B cell (primary cell): ENCODE measurements around the gene EHD3. TPM values are rescaled to one million over a fixed set of nuclear protein-coding genes. Genes with fewer than 3 reads are reported as not detected.

Source experiments
- ATAC-seq: fragments of 200-7000 bp; cut with Tn5 transposase; one replicate; pipeline ENCODE4 v1.10.0; 2021; ENCODE audit warnings: low read depth, mild to moderate bottlenecking, moderate number of reproducible peaks, moderate library complexity
- CTCF ChIA-PET: fragments of 350-600 bp; sonication (Branson Sonifier 250); formaldehyde crosslinking; loops from one replicate; lab custom pipeline; 2021; ENCODE audit warnings: antibody characterized with exemption, inconsistent platforms; lab: Charles Lee
- POLR2A ChIA-PET: fragments of 350-600 bp; sonication (Branson Sonifier 250); formaldehyde crosslinking; loops from one replicate; lab custom pipeline; 2021; ENCODE audit warnings: antibody characterized with exemption; lab: Charles Lee
- DNase-seq: peaks from one replicate; pipeline ENCODE4 v3.0.0; 2013
- H2AFZ ChIP-seq: 2 replicates; pipeline ENCODE4 v1.6.1; 2012; ENCODE audit warnings: mild to moderate bottlenecking, low read depth, low read length; ENCODE audit not compliant: insufficient read depth, poor library complexity, severe bottlenecking
- H3K27ac ChIP-seq, 2 donors: 1 replicate in 1 of 2; 2 replicates in 1 of 2; pipeline ENCODE4 v1.5.1; 2012 to 2013; ENCODE audit warnings: low read length in 2 of 2, mild to moderate bottlenecking in 2 of 2, moderate library complexity in 1 of 2
- H3K27me3 ChIP-seq, 4 experiments: fragments of 200-600 bp in 1 of 4; sonication (generic) in 1 of 4; replicated peaks in 1 of 4; 1 replicate in 2 of 4; 2 replicates in 2 of 4; pipeline versions ENCODE4 v1.6.1 to v1.7.0; 2013 to 2016; ENCODE audit warnings: low read length in 3 of 4, mild to moderate bottlenecking in 2 of 4, mixed read lengths in 1 of 4, moderate library complexity in 1 of 4; ENCODE audit not compliant: insufficient read depth in 4 of 4, control insufficient read depth in 3 of 4; ENCODE audit errors: control extremely low read depth in 1 of 4
- H3K36me3 ChIP-seq, 2 experiments: replicated peaks in 1 of 2; 1 replicate in 1 of 2; 2 replicates in 1 of 2; pipeline versions ENCODE4 v1.6.1 to v1.7.1; 2013; ENCODE audit warnings: low read length in 1 of 2; ENCODE audit not compliant: insufficient read depth in 2 of 2, control insufficient read depth in 1 of 2; ENCODE audit errors: control extremely low read depth in 1 of 2, extremely low read depth in 1 of 2
- H3K4me1 ChIP-seq, 2 donors: fragments of 200-600 bp in 1 of 2; sonication (generic) in 1 of 2; 1 replicate in 1 of 2; 2 replicates in 1 of 2; pipeline versions ENCODE4 v1.5.1 to v1.6.1; 2013 to 2017; ENCODE audit warnings: low read length in 2 of 2; ENCODE audit not compliant: control insufficient read depth in 2 of 2, insufficient read depth in 2 of 2
- H3K4me2 ChIP-seq: replicated peaks from 2 replicates; pipeline ENCODE3; 2012; ENCODE audit warnings: mild to moderate bottlenecking, low read depth, low read length; ENCODE audit not compliant: poor library complexity, severe bottlenecking
- H3K4me3 ChIP-seq, 5 experiments: fragments of 200-600 bp in 1 of 5; sonication (generic) in 1 of 5; 1 replicate in 3 of 5; 2 replicates in 2 of 5; pipeline versions ENCODE4 v1.5.1 to v1.7.0; 2011 to 2016; ENCODE audit warnings: low read length in 4 of 5, mild to moderate bottlenecking in 4 of 5, low read depth in 2 of 5, control low read depth in 1 of 5, moderate library complexity in 1 of 5; ENCODE audit not compliant: insufficient read depth in 1 of 5; ENCODE audit errors: control extremely low read depth in 1 of 5, extremely low read depth in 1 of 5
- H3K79me2 ChIP-seq: fragments of 200-600 bp; sonication (generic); one replicate; pipeline ENCODE4 v1.6.0; 2016; ENCODE audit warnings: low read length; ENCODE audit not compliant: control insufficient read depth, insufficient read depth
- H3K9ac ChIP-seq: fragments of 200-600 bp; sonication (generic); 2 replicates; pipeline ENCODE4 v1.6.1; 2017; ENCODE audit warnings: mild to moderate bottlenecking, low read length, moderate library complexity
- H3K9me3 ChIP-seq, 3 donors: one replicate each; pipeline versions ENCODE4 v1.6.1 to v1.7.1; 2013; ENCODE audit warnings: low read length in 2 of 3; ENCODE audit not compliant: control insufficient read depth in 2 of 3, insufficient read depth in 1 of 3; ENCODE audit errors: control extremely low read depth in 1 of 3
- H4K20me1 ChIP-seq: 2 replicates; pipeline ENCODE4 v1.6.0; 2012; ENCODE audit warnings: mild to moderate bottlenecking, low read length; ENCODE audit not compliant: insufficient read depth, control insufficient read depth, poor library complexity, severe bottlenecking
- H3K27ac Mint-ChIP-seq: one replicate; pipeline ENCODE4 v1.8.0; 2021; ENCODE audit warnings: mixed read lengths
- H3K27me3 Mint-ChIP-seq: one replicate; pipeline ENCODE4 v1.8.0; 2021; ENCODE audit warnings: mixed read lengths
- H3K4me1 Mint-ChIP-seq: one replicate; pipeline ENCODE4 v1.8.0; 2021; ENCODE audit warnings: mixed read lengths
- H3K4me3 Mint-ChIP-seq: one replicate; pipeline ENCODE4 v1.8.0; 2021; ENCODE audit warnings: mixed read lengths
- H3K9me3 Mint-ChIP-seq: one replicate; pipeline ENCODE4 v1.8.0; 2022; ENCODE audit warnings: mixed read lengths; ENCODE audit not compliant: insufficient read depth
- EZH2 ChIP-seq: IDR thresholded peaks from 2 replicates; pipeline ENCODE4 v1.6.1; 2012; ENCODE audit warnings: borderline replicate concordance, low read depth, mild to moderate bottlenecking, moderate library complexity, low read length; ENCODE audit not compliant: insufficient read depth, poor library complexity, severe bottlenecking
- WGBS: methylation state at CpG from one replicate; pipeline ENCODE4 v1.1.5; 2013; ENCODE audit warnings: missing lambda C conversion rate; ENCODE audit not compliant: insufficient coverage; 5-methylcytosine and 5-hydroxymethylcytosine counted together
- intact Hi-C: fragments of 100-400 bp; cut with micrococcal nuclease; formaldehyde crosslinking; loops from one replicate; pipeline ENCODE4 v1.10.0; 2022
- polyA plus RNA-seq: library from polyadenylated mRNA; depleted of rRNA; stranded (reverse); fragments of >200 nt; gene quantifications from 2 replicates; pipeline ENCODE4 v1.2.3, GENCODE V29; 2012
- total RNA-seq, 2 donors: library from RNA; stranded (reverse); fragments of 120-200 nt in 1 of 2; gene quantifications; 1 replicate in 1 of 2; 2 replicates in 1 of 2; pipeline versions ENCODE4 v1.2.3 to v1.2.4, GENCODE V29; 2013 to 2022
- TF ChIP-seq, protein P1 (sequence below): fragments of 200-600 bp; IDR thresholded peaks from one replicate; pipeline ENCODE4 v1.8.0; 2022; ENCODE audit warnings: antibody characterized with exemption, mild to moderate bottlenecking

EHD3 gene
- total and polyA plus RNA-seq, 2 donors (not counting 1 experiment from before 2014, with no cell fraction given), result 19.0 to 60.5 TPM

DNA sequence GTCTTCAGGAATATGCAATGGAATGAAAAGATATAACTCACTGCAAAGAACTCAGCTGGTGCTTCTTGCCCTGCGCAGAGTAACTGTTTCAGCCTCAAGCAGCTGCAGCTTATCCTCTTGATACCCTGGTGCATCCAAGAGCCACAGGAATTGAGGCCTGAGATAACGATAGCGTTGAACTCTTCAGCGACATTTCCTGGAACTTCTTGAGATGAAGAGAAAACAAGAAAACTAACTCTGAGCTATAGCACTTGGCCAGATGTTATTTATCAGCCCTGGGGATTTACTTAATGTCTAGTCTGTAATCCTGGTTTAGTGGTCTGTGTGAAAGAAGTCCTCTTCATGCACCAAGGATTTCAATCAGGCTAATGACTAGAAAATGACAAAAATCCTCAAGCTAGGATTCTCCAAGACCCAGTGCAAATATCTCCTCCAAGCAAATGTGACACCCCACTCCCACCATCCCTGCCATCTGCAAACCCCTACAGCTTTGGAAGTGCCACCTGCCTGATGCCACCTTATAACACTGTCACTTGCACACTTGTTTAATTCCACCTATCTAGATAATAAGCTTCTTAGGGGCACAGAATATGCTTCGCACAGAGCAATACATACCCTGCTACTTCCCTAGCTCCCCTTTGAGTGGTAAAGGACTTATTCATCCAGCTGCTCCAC lies 40.6 kb downstream of the EHD3 start:
- no peaks in the 10 kb centered on the region for H3K27me3 ChIP-seq
- ChIA-PET CTCF (interaction anchor here (0.9 to 1.2 kb wide), 4 partner anchors 41 to 410 kb away, joined by 3 to 4 read pairs (median 3); partner anchors contain the start of gene EHD3), POLR2A (no interaction called here)
- Mint-ChIP-seq H3K27ac (no peak overlapping the region), H3K4me1 (peaks cover 20% of the 10 kb centered on the region), H3K9me3 (no peaks in the 10 kb centered on the region), H3K27me3 (peaks cover 5% of the 10 kb centered on the region), H3K4me3 (no peak overlapping the region)
- H3K79me2 ChIP-seq, result no peaks in the 10 kb centered on the region
- no peak for DNase-seq
- H4K20me1 ChIP-seq, result no peaks in the 10 kb centered on the region
- intact Hi-C loops, result no loop called here
- H2AFZ ChIP-seq, result no peak overlapping the region
- ATAC-seq, result no peak
- peaks cover 6 to 12% of the 10 kb centered on the region in 2 donors for H3K4me1 ChIP-seq
- H3K9me3 ChIP-seq, result no peaks in the 10 kb centered on the region
- TF ChIP-seq, protein P1, sequence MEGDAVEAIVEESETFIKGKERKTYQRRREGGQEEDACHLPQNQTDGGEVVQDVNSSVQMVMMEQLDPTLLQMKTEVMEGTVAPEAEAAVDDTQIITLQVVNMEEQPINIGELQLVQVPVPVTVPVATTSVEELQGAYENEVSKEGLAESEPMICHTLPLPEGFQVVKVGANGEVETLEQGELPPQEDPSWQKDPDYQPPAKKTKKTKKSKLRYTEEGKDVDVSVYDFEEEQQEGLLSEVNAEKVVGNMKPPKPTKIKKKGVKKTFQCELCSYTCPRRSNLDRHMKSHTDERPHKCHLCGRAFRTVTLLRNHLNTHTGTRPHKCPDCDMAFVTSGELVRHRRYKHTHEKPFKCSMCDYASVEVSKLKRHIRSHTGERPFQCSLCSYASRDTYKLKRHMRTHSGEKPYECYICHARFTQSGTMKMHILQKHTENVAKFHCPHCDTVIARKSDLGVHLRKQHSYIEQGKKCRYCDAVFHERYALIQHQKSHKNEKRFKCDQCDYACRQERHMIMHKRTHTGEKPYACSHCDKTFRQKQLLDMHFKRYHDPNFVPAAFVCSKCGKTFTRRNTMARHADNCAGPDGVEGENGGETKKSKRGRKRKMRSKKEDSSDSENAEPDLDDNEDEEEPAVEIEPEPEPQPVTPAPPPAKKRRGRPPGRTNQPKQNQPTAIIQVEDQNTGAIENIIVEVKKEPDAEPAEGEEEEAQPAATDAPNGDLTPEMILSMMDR, result no peak
- no peak for TF ChIP-seq EZH2
- H3K4me3 ChIP-seq, result no peak overlapping the region
- no peaks in the 10 kb centered on the region for H3K36me3 ChIP-seq
- no peak overlapping the region for H3K9ac ChIP-seq
- no peak overlapping the region for H3K4me2 ChIP-seq
- 93% methylated on average over 1 of the region's 5 CpGs for WGBS
- no peak overlapping the region for H3K27ac ChIP-seq

DNA sequence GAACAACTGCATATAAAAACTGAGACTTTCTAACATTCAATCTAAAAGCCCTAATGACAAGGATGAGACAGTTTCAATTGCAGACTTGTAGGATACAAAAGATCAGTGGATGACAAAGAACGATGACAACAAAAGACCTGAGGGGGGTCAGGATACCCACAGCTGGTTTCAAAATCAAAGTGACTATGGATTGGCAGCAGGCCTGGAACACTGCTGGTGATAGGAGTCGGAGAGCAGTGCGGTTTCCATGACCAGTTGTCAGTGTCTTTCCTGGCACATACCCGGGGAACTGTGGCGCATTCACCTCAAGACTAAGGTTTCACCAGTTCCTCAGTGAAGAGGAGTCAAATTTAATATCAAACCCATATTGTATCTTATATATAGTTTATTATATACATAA lies 42.0 kb downstream of the EHD3 start:
- POLR2A ChIA-PET, result no interaction called here
- Histone ChIP-seq H3K4me3 (no peak overlapping the region), H3K9me3 (no peaks in the 10 kb centered on the region), H3K27ac (no peak overlapping the region), H3K27me3 (no peaks in the 10 kb centered on the region), H4K20me1 (no peaks in the 10 kb centered on the region), H3K9ac (no peak overlapping the region), H3K79me2 (no peaks in the 10 kb centered on the region), H3K4me1 (no peaks in the 10 kb centered on the region), H3K4me2 (no peak overlapping the region), H2AFZ (no peak overlapping the region), H3K36me3 (no peaks in the 10 kb centered on the region)
- Mint-ChIP-seq H3K27me3 (peaks cover 5% of the 10 kb centered on the region), H3K27ac (no peak overlapping the region), H3K4me1 (peaks cover 7% of the 10 kb centered on the region), H3K9me3 (no peaks in the 10 kb centered on the region), H3K4me3 (no peak overlapping the region)
- DNase-seq (no peak), ATAC-seq (no peak)
- CTCF ChIA-PET, result interaction anchor here (1.2 kb wide), 1 partner anchor 412 kb away, joined by 3 read pairs; no protein-coding TSS in a partner anchor
- intact Hi-C loops, result no loop called here
- WGBS, result 93% methylated on average over 2 of the region's 5 CpGs
- TF ChIP-seq EZH2, result no peak
- TF ChIP-seq, protein P1, result no peak
